HEK293 (cell line): ENCODE data around the gene POLDIP2.

Experiments
- GLI4 ChIP-seq: fragments of 450-650 bp; formaldehyde crosslinking; IDR thresholded peaks from 2 replicates; pipeline ENCODE4 v1.5.1; 2016; ENCODE audit warnings: missing biosample characterization, missing genetic modification characterization
- ZBTB44 ChIP-seq: fragments of 450-650 bp; IDR thresholded peaks from 2 replicates; pipeline ENCODE4 v1.5.1; 2018; ENCODE audit warnings: missing biosample characterization, mild to moderate bottlenecking, missing genetic modification characterization
- ZNF274 ChIP-seq, 2 experiments: fragments of 200-500 bp in 1 of 2; fragments of 450-650 bp in 1 of 2; sonication (Bioruptor generic) in 1 of 2; formaldehyde crosslinking in 1 of 2; IDR thresholded peaks; 2 replicates each; pipeline versions ENCODE4 v1.5.1 to v1.6.1; 2014 to 2016; ENCODE audit warnings: borderline replicate concordance in 1 of 2, inconsistent platforms in 1 of 2, low read length in 1 of 2, missing biosample characterization in 1 of 2, missing genetic modification characterization in 1 of 2
- ZNF362 ChIP-seq: fragments of 450-650 bp; formaldehyde crosslinking; IDR thresholded peaks from 2 replicates; pipeline ENCODE4 v1.5.1; 2016; ENCODE audit warnings: missing biosample characterization, missing genetic modification characterization

GRCh38 chr17:28334171-28334570, 23.2 kb downstream of the POLDIP2 start:
- TF ChIP-seq ZBTB44 (no peak), ZNF362 (tag by site-specific recombination) (no peak), GLI4 (tag by site-specific recombination) (no peak), ZNF274 (IDR thresholded peaks at IDR 0.05; ENCODE audit: low read length) (no peak), ZNF274 (tag by site-specific recombination; IDR thresholded peaks at IDR 0.05; ENCODE audit: borderline replicate concordance) (no peak)
